RWPE2 (cell line): ENCODE results near the gene ZNF202.

Experiments used
- ATAC-seq: fragments of 200-7000 bp; cut with Tn5 transposase; 3 replicates; pipeline ENCODE4 v1.9.1; 2021; ENCODE audit warnings: low read depth
- DNase-seq: peaks from one replicate; pipeline ENCODE4 v3.0.0-alpha.2; 2020; ENCODE audit warnings: low spot score
- H3K27ac ChIP-seq: fragments of 450-650 bp; 2 replicates; pipeline ENCODE4 v1.5.1; 2017; ENCODE audit warnings: mild to moderate bottlenecking; ENCODE audit not compliant: poor library complexity, severe bottlenecking
- H3K27me3 ChIP-seq: fragments of 250-450 bp; sonication (Bioruptor Pico); 2 replicates; pipeline ENCODE4 v1.5.1; 2021; ENCODE audit warnings: mild to moderate bottlenecking, moderate library complexity; ENCODE audit not compliant: insufficient read depth, poor library complexity, severe bottlenecking
- H3K36me3 ChIP-seq: fragments of 250-450 bp; sonication (Bioruptor Pico); 2 replicates; pipeline ENCODE4 v1.5.1; 2020; ENCODE audit warnings: low read depth, mild to moderate bottlenecking, moderate library complexity
- H3K4me1 ChIP-seq: fragments of 250-450 bp; sonication (Bioruptor Pico); 2 replicates; pipeline ENCODE4 v1.5.1; 2021; ENCODE audit warnings: mild to moderate bottlenecking, moderate library complexity; ENCODE audit not compliant: insufficient read depth, poor library complexity, severe bottlenecking
- H3K4me3 ChIP-seq: fragments of 250-450 bp; sonication (Bioruptor Pico); 2 replicates; pipeline ENCODE4 v1.5.1; 2021; ENCODE audit warnings: mild to moderate bottlenecking, moderate library complexity; ENCODE audit not compliant: severe bottlenecking
- H3K9me3 ChIP-seq: fragments of 250-450 bp; sonication (Bioruptor Pico); 2 replicates; pipeline ENCODE4 v1.5.1; 2021; ENCODE audit warnings: mild to moderate bottlenecking, moderate library complexity; ENCODE audit not compliant: severe bottlenecking
- TF ChIP-seq, protein P1 (sequence below): fragments of 450-650 bp; IDR thresholded peaks from one replicate; pipeline ENCODE4 v1.5.1; 2017; ENCODE audit warnings: mild to moderate bottlenecking, moderate library complexity; ENCODE audit not compliant: poor library complexity, severe bottlenecking

The ZNF202 gene

DNA sequence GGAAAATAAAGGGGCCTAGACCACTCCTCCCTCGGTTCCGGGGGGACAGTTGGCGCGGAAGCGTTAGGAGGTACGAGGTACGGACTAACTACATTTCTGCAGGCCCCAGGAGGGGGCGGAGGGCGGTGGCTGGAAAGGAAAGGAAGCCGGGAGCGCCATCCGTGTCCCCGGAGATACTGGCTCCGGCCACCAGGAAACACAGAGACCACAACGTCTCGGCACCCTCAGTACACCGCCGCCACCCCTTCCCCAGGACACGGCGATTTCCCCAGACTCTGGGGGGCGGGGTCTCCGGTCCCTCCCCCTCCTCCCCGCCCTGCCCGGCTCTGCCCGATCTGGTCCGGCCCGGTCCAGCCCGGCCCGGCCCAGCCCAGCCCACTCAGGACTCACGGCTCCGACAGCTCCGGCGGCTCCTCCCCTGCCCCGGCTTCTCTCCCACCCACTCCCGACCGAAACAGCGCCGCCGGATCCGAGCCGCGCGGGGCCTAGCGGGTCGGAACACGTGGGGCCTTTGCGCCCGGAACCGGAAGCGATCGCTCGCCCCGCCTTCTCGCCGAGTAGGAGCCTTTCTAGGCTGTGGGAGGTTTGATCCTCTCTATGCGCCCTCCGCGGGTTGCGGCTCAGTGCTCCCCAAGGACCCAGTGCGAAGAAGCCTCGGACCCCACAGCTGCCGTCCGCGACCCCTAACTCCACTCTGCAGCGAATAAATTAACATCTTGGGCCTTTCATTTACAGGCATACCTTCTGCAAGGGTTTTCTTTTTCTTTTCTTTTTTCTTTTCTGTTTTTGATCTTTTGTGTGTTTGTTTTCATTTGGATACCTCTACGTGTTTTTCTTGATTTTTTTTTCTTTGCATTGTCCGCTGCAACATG is at the start of gene ZNF202:
Gene ZNF202 (minus strand): TSS at position 502 of the 872 bp plus-strand sequence. CDS start 10,772 bp downstream, outside the sequence.
- Histone ChIP-seq H3K36me3 (peaks cover 37% of the 10 kb centered on the region), H3K27ac (peak within 1 kb of the TSS; percentile 34), H3K4me1 (peaks cover 8% of the 10 kb centered on the region), H3K9me3 (no peaks in the 10 kb centered on the region), H3K4me3 (peak within 1 kb of the TSS; percentile 95), H3K27me3 (no peaks in the 10 kb centered on the region)
- DNase-seq (peak; percentile 85), ATAC-seq (peak; percentile 97)
- TF ChIP-seq, protein P1, sequence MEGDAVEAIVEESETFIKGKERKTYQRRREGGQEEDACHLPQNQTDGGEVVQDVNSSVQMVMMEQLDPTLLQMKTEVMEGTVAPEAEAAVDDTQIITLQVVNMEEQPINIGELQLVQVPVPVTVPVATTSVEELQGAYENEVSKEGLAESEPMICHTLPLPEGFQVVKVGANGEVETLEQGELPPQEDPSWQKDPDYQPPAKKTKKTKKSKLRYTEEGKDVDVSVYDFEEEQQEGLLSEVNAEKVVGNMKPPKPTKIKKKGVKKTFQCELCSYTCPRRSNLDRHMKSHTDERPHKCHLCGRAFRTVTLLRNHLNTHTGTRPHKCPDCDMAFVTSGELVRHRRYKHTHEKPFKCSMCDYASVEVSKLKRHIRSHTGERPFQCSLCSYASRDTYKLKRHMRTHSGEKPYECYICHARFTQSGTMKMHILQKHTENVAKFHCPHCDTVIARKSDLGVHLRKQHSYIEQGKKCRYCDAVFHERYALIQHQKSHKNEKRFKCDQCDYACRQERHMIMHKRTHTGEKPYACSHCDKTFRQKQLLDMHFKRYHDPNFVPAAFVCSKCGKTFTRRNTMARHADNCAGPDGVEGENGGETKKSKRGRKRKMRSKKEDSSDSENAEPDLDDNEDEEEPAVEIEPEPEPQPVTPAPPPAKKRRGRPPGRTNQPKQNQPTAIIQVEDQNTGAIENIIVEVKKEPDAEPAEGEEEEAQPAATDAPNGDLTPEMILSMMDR: no peak

DNA sequence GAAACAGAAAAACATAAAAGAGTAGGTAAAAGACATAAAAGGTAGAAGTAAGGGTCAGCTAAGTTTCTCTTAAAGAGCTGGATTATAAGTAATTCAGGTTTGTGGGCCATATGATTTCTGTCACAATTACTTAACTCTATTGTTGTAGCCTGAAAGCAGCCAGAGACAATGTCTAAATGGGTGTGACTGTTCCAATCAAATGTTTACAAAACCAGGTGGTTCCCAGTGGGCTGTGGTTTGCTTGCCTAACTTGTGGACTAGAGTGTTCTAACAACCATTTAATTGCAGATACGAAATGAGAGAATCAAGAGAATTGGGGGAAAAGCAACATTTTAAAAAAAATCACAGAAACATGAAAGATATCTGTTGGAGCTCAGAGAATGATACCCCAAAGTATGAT is 42.1 kb upstream of the ZNF202 start:
- H3K27me3 ChIP-seq: no peaks in the 10 kb centered on the region
- ATAC-seq: no peak
- no peak overlapping the region for H3K4me3 ChIP-seq
- no peaks in the 10 kb centered on the region for H3K36me3 ChIP-seq
- H3K27ac ChIP-seq: no peak overlapping the region
- DNase-seq: no peak
- no peaks in the 10 kb centered on the region for H3K9me3 ChIP-seq
- TF ChIP-seq, protein P1: no peak
- no peaks in the 10 kb centered on the region for H3K4me1 ChIP-seq

DNA sequence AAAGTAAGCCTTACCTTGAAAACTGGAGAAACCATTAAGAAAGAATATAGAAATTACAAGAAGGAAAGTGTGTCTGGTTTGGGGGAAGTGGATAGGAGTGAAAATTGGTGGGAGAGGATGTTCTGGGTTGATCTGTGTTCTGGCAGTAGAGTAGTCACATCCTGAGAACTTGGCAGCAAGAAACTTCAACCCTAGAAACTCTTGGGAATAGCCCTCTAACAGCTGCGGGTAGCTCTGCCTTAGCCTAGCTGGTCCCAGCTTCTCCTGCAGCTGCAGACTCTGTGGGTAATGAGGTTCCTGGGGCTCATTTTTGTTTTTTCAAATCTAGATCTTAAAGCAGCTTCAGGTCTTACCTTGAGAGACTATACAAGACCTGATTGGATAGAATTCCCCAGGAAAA is 37.1 kb upstream of the ZNF202 start:
- Histone ChIP-seq H3K27me3 (no peaks in the 10 kb centered on the region), H3K9me3 (no peaks in the 10 kb centered on the region), H3K4me1 (no peaks in the 10 kb centered on the region), H3K27ac (no peak overlapping the region), H3K4me3 (no peak overlapping the region), H3K36me3 (no peaks in the 10 kb centered on the region)
- DNase-seq: no peak
- TF ChIP-seq, protein P1: no peak
- ATAC-seq: no peak

DNA sequence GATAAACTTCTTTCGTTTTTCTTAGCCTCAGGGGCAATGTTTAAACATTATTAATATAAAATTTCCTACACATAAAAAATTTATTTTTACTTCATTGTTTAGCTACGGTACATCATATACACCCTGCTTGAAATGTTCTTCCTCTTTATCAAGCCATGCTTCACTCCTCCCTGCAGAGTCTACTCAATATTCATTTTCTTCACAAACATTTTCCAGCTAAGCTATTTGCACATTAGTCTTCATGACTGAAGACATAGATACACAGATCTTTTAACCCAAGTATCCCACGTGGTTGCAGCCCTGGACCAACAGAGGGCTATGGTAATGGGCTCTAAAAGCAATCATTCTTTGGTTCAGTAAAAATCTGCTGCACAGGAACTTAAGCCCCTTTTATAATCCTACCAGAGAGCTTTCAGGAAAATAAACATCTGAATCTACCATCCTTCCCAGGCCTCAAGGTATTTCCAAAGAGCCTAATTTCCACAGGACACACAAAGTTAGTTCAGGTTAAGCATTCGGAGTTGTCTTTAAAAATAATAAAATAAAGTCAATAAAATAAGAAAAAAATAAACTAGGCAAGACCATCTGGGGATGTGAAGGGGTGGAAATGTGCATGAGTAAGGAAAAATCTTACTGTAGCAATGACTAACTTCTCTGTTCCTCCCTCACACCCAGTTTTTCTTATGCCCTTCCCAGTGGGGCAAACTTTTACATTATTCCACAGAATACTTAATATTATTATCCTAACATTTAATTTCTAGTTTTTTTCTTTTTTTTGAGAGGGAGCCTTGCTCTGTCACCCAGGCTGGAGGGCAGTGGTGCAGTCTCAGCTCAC is 34.5 kb upstream of the ZNF202 start:
- TF ChIP-seq, protein P1: no peak
- H3K27me3 ChIP-seq: no peaks in the 10 kb centered on the region
- H3K27ac ChIP-seq: no peak overlapping the region
- ATAC-seq (no peak), DNase-seq (no peak)
- H3K9me3 ChIP-seq: no peaks in the 10 kb centered on the region
- no peak overlapping the region for H3K4me3 ChIP-seq
- H3K36me3 ChIP-seq: no peaks in the 10 kb centered on the region
- H3K4me1 ChIP-seq: no peaks in the 10 kb centered on the region
